HG03439 (cell line): Measurements from ENCODE around the gene CDCA7L.
"Not testable (repeated sequence)": the region's sequence is repeated elsewhere in the genome, so short reads cannot be mapped to it uniquely, and the experiment has no call there.

Experiments
- ATAC-seq: cut with Tn5 transposase; IDR thresholded peaks from one replicate; pipeline ENCODE4 v1.9.1; 2021; ENCODE audit warnings: mild to moderate bottlenecking, moderate library complexity; ENCODE audit not compliant: unreplicated experiment

CDCA7L gene

DNA sequence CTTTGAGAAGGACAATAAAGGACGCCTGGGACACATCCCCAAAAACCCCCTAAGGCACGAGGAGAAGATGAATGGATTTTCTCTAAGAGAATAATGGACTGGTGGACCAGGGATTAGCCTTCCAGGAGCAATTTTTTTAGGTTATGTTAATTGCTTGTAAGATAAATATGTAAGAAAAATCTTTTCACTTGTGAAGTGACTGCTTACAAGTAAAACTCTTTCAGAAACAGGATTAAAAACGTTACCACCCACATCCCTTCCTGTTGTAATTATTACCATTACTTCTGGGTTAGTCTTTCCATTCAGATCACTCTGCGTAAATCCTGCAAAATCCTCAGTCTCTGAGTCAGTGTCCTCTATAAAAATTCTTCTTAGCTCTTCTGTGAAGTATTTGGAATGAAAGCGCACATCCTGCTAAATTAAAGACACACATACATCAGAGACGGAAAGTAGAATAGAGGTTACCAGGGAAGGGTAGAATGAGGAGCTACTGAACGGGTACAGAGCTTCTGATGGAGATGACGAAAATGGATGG is 34.3 kb downstream of the CDCA7L start:
- no peak for ATAC-seq

DNA sequence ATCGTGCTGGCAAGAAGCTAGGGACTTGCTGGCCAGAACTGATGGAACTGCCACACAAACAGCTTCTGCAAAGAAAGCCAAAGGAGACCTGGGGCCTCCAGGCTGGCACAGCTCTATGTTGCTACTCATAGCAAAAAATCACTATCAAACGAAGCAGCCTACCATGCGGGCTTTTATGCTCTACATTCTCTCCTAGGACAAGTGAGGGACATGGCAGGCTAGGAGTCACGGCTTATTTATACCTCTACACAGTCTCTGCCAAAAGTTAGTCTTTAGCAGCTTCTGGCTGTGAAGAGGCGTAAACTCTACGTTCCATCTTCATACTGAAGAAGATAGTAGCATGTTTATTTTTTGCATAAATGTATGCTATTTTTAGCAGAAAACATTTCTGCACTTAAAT is 35.4 kb downstream of the CDCA7L start:
- no peak for ATAC-seq

DNA sequence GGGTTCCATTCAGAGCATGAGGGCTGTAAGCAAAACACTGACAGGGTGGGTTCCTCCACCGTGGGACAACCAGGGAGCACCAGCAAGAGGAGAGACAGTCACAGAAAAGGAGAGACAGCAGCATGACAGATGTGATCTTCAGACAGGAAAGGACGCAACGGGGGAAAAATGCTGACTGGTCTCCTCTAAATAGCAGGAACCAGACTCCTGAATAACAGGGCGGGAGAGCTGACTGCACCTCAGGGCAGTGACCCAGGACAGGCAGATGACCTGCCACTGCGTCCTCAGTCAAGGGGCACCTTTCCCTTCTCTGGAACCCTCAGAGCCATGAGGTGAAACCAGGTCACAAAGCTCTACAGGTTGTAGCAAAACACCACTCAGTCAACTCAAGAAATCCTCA is 37.0 kb downstream of the CDCA7L start:
- ATAC-seq = no peak

DNA sequence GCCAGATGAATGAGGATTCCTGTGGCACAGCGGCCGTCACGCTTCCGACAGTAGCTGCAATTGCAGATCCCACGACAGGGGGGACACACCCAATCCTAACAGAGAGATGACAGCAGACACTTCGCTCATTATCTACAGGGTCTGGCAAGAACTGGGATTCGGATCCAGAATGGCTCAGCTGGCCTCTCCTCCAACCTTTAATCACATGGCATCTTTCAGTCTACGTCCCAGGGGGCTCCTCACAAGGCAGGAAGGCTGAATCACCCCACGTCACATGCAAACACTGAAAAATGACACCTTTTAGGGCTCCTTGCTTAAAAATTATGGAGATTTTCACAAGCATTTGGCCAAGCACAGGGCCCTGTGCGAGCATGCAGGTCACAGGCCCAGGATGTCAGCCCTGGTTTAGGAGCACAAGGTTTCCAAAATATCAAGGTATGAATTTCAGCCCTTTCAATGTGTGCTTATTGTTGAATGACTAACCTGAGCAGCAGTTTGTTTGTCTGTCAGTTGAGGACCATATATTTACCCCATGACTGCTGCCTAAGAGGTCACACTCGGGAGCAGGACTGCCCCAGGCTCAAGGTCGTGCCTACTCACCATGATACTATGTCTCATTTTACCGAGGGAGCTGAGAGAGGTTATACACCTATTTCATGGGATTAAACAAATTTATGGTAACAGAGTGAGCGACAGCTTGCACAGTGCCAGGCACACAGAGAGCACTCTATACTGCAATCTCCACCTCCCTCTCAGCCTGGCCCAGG is 42.5 kb downstream of the CDCA7L start:
- ATAC-seq = no peak

DNA sequence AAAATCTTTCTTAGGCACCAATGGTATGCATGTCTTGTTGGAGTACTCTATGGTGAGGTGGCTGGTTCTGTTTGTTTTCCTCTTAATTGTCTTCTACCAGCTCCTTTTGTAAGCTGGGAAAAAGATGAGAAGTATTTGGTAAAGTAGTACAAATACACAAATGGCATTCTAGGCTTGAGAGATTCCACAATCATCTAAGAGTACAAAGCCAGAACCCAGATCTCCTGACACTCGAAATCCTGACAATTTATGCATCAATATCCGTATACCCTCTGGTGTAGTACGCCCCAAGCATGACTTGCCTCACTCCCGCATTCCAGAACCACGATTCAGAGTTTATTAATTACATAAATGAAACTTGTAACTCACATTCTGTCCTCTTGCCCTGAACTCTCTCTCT is 43.5 kb downstream of the CDCA7L start:
- no peak for ATAC-seq

DNA sequence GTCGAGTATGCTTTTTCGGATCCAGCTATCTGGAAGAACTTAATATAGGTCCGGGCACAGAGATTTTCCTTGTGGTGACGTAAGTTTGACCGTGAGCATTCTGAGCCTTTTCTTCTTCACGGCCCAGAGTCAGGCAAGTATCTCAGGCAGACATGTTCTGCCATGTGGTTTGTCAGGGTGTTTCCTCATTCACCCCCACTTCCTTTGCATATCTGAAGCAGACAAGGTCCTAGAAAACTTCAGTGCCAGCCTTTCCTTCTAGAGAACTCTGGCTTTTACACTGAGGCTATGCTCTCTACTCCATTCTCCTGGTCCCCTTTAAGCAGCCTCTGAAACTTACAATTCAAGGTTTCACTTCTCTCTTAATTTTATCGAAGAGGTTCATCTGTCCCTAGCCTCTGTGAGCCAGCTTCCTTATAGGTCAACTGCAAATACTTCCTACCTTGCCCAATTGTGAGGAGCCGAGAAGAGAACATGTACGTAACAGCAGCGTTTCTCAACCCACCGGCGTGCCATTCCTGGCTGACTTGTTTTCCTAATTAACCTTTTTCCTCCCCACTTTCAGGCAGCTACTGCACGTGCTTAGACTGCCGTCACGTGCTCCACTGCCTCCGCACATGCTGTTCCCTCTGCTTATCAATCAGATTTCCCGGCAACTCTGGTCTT is 47.3 kb downstream of the CDCA7L start:
- peak; percentile 81 for ATAC-seq

DNA sequence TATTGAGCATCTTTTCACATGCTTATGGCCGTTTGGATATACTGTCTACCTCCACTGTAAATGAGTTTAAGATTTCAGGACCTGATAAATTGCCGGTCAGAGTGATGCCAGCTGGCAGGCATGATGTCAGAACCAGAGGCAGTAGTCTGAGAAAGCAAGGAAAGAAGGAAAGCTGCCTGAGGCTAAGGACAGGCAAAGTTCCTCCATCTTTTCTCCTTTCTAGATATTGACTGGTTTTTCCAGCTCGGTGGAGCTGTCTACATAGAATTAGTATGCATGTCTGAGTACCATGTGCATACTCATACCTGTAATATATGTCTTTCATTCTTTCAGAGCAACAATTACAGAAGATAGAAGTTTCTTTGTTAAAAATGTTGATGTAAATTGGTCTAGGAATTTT is 52.3 kb downstream of the CDCA7L start:
- ATAC-seq = no peak

DNA sequence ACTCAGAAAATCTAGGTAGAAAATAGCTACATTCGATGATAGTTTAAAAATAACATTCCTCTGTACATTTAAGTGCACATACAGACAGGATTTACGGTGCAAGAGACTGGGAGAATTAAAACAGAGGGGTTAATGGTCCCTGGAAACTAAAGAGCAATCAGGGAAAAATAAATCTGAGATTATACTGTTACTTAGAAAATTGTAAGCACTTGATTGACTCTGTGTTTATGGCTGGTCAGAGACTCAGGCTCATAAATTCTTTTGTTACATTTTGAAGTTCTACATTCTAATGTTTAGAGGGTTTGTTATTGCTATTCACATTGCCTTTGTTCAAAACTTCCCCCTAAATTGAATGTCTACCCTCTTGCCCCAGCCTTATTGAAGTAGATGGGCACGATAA is 54.4 kb downstream of the CDCA7L start:
- ATAC-seq = no peak

DNA sequence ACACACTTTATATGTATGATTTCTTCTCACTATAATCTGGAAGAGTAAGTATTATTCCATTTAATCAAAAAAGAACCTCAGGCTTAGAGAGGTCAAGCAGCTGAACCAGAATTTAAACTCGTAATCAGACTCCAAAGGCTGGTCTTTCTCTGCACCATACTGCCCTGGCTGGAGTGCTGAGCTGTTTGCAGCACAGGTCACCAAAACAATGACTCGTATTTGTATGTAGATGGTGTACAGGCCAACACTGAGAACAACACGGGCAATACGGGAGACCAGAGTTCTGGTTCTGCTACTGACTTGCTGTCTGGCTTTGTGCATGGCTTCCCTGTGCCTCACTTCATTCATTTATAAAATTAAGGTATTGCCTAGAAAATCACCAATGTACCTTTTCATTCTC is 57.9 kb downstream of the CDCA7L start:
- no peak for ATAC-seq

DNA sequence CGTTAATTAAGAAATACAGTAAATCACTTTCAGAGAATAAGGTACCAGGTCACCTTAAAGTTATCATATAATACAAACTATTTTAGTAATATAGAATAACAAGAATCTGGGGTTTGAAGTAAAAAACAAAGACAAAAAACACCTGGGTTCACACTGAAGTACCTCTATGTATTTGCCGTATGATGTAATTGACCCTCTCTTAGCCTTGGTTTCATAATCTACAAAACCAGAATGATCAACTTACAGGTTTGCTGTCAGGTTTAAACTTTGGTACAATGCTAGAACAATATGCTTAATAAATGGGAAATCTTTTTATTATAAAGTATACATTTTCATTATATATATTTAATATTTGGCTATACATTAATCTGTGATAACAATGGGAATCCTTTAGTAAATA is 58.3 kb downstream of the CDCA7L start:
- ATAC-seq = no peak

DNA sequence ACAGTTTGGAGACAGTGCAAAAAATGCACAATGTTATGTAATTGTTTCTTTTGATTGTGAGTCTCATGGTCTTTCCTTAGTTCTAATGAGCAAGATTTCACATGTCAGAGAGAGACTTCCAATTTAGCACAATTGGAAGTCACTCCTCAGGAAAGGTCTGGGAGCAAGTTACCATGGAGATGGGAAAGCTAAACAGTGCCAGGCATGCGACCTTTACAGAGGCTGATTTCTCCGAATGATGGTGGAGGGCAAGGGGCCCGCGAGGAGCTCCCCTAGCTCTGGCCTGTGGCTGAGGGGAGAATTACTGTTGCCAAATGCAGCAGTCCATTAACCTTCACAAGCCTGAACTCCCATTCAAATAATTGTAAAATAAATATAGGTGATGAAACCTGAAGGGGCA is 59.3 kb downstream of the CDCA7L start:
- ATAC-seq = no peak

DNA sequence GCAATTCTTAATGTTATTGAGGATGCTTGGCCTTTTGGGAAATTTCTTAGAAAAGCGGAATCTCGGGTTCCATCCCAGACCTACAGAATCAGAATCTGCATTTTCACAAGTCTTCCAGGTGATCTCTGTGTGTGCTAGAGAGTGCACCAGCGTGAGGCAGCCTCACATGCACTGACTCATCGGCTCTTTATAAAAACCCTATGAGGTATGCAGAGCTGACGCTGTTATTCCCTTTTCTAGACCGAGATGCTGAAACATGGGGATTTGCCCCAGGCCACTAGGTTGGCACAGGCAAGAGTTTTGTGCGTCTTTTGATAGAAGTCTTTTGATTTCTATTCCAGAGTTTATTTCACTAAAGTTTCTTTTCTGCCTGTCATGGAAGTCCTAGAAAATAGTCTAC is 61.2 kb downstream of the CDCA7L start:
- no peak for ATAC-seq

DNA sequence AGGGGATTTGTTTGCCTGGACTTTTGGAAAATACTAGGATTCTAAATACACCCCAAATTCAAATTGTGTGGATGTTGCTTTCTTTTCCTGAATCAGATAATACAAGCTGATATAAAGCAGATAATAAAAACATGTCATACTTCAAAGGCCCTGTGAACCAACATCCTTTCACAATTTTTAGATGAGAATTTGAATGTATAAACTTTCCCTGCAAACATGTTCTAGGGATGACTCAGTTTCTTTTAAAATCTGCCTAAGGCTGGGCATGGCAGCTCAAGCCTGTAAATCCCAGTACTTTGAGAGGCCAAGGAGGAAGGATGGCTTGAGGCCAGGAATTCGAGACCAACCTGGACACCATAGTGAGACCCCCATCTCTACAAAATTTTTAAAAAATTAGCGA is 62.2 kb downstream of the CDCA7L start:
- not testable (repeated sequence) for ATAC-seq

DNA sequence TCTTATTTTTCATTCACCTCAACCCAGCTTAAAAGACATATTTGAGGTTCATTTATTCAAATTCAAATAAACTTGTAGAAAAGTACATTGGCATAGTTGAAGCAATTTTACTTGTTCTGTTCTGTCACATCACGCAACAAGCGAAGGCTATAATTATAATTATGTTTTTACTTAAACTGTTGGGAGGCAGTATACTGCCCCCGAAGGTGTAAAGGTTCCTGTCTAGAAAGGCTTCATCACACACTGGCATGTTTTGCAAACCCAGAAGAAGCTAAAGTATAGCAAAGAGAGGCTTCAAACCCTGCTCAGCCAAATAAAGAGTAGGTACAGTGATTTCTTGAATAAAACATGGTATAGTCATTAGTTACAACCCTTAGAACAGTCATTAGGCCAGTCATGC is 62.6 kb downstream of the CDCA7L start:
- no peak for ATAC-seq

DNA sequence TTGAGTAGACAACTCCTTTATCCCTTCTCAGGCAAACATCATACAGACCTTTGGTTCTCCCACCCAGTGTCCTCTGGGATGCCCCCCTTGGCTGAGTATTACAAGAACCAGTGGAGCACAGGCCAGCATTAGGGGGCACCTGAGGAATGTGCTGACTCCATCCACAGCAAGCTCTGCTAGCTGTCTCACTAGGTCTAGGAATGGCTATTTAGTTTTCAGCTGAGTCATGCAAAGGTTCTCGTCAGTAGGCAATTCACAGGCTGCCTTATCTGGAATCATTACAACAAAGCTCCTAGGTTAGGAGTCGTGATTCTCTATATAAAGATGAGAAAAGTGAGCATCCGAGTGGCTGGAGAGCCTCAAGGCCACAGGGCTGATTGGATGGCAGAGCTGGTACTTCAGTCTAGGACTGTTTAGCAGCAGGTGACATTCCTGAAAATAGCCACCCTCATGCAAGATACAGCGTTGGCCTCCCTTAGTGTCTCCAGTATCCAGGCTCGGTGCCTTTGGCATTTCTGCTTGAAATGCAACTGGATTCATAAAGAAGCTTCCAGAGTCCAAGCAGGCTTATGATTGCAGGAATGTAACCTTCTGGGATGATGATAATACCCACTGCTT is 75.8 kb downstream of the CDCA7L start:
- ATAC-seq = no peak

DNA sequence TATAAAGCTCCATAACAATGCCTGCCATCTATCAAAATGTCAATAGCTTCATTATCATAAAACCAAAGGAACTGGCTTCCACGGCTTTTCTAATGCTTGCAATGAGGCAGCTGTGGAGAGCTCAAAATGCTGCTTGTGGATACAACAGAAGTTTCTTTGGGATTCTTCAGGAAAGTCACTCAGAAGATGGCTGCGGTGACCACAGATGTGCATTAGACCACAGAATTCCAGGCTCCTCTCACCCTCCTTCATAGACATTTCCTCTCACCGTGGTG is 77.2 kb downstream of the CDCA7L start:
- ATAC-seq = no peak

DNA sequence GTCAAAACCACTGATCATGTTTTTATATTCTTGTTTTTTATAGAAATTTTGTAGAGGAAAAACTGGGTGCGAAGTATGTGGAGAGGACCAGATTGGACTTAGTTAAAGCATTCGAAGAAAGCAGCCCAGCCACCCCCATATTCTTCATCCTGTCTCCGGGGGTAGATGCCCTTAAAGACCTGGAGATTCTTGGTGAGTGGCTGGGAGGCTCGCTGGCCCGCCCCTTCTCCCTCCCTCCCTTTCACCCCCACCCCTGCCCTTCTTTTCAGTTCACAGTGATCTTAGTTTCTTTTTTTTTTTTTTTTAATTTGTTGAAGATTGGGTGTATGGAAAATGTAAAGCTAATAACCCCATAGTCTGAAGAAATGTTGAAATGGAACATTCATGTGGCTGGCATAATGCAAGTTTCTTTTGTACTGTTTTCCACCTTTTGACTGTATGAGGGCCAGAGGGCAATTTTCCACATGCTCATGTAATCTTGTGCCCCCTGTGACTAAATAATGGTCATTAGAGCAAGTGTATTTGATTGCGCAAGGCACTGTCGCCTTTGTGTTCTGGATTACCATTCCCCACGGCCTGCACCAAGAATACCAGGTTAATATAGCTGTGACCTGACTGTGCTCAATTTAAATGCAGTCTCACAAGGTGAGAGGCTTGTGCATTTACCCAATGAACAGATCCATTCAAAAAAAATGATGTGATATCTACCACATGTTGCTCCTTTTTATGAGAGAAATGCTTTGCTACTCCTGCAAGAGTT is 77.7 kb downstream of the CDCA7L start:
- no peak for ATAC-seq

DNA sequence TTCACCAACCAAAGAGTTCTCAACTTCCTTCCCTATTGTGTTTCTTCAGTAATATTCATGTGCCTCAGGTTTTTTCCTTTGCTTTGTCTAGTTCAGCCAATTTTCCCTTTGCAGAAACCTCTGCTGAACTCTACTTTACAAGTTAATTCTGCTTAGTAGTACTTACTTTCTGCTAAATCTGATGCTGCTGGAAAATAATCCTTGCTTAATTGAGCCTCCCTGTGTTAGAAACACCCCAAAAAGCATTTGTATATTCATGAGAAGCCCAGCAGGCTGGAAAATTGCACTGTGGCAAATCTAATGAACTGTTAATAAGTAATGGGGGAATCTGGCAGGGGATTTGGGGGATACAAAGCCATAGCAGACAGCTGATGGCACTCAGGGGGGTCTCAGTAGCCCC is 78.5 kb downstream of the CDCA7L start:
- no peak for ATAC-seq

DNA sequence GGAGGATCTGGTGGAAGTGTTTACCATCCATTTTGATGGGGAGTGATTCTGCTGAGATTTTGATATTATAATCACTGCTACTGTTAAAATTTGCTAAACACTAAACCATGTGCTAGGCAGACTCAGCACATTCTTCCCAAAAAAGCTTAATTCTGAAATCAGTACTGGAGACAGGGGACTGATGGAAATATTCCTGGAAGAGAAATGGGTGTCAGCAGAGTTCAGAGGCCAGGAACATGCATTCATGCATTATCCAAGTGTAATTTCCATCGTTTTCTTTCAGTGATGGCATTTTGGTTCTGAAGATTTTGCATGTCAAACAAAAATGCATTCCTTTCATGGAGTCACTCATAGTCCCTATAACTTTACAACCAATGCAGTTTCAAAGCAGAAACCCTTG is 79.0 kb downstream of the CDCA7L start:
- no peak for ATAC-seq

DNA sequence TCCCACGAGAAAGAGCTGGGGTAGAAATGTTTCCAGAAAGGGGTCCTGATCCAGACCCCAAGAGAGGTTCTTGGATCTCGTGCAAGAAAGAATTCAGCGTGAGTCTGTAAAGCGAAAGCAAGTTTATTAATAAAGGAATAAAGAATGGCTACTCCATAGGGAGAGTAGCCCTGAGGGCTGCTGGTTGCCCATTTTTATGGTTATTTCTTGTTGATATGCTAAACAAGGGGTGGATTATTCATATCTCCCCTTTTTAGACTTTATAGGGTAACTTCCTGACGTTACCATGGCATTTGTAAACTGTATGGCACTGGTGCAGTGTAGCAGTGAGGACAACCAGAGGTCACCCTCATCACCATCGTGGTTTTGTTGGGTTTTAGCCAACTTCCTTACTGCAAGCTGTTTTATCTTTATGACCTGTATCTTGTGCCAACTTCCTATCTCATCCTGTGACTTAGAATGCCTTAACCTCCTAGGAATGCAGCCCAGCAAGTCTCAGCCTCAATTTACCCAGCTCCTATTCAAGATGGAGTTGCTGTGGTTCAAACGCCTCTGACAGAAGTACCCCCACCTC is 80.0 kb downstream of the CDCA7L start:
- not testable (repeated sequence) for ATAC-seq

DNA sequence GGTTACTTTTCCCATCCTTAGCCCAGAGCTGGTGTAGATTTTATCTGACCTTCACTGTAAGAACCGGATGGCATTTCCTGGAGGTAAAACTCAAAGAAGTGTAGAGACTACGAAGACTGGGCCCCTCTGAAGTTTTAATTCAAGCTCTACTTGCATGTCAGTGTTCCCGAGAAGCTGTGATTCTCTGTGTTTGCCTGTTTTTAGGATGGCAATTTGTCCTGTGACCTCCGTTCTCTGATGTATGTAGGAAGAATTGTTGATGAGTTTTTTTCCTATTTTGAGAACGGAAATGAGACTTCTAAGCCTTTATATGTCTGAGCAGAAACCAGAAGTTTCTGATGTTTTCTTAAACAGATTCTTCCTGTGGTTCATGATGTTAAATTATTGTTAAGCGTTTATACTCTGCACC is 94.1 kb downstream of the CDCA7L start:
- ATAC-seq = no peak
